ENCODE data around the gene ZNF219. TPM values are rescaled to one million over a fixed set of nuclear protein-coding genes. Genes with fewer than 3 reads are reported as not detected.

Gene ZNF219
- total RNA-seq, 1 experiment from 2014 or later = 84.5 TPM

GRCh38 chr14:21072031-21072473 is 26.4 kb downstream of the ZNF219 start:
- H3K79me2 ChIP-seq (ENCODE audit: insufficient read depth, low read length) = no peaks in the 10 kb centered on the region
- no peak overlapping the region for H2BK5ac ChIP-seq (ENCODE audit: insufficient read length, low read length)
- H3K4me1 ChIP-seq (ENCODE audit: insufficient read depth, low read length) = peaks cover 4% of the 10 kb centered on the region; the same call in 1 of the 2 replicates
- peaks cover 31% of the 10 kb centered on the region for H3K23me2 ChIP-seq (ENCODE audit: insufficient read length, low read depth, low read length, poor library complexity, severe bottlenecking)
- no peak overlapping the region for H3K9ac ChIP-seq (ENCODE audit: extremely low read depth, insufficient read length, low read length)
- H3K23ac ChIP-seq (ENCODE audit: insufficient read length, low read depth, low read length) = no peak overlapping the region
- H2BK120ac ChIP-seq (ENCODE audit: low read depth, low read length, poor library complexity, severe bottlenecking) = no peak overlapping the region
- H3T11ph ChIP-seq (ENCODE audit: low read length) = no peak overlapping the region
- no peak overlapping the region for H2BK12ac ChIP-seq (ENCODE audit: insufficient read length, low read depth, low read length)
- no peaks in the 10 kb centered on the region for H3K27me3 ChIP-seq (ENCODE audit: insufficient read depth, low read length)
- WGBS (ENCODE audit: extremely low coverage, insufficient read length, low lambda C conversion rate) = no CpG with 5 or more reads among the region's 4 CpGs
- H2AK5ac ChIP-seq (ENCODE audit: insufficient read length, low read length) = no peak overlapping the region
- H4K20me1 ChIP-seq (ENCODE audit: control insufficient read depth, insufficient read depth, insufficient read length) = no peaks in the 10 kb centered on the region
- H3K4me3 Mint-ChIP-seq = peak overlapping the region; percentile 88 to 96
- no peak overlapping the region for H3K14ac ChIP-seq (ENCODE audit: insufficient read depth, low read length)
- peak overlapping the region; percentile 87 to 95 (median 90); a peak in 6 of 7 replicates for H3K27ac Mint-ChIP-seq
- no peak overlapping the region for H2BK15ac ChIP-seq (ENCODE audit: low read depth, low read length)
- no peak overlapping the region for H3K27ac ChIP-seq (ENCODE audit: insufficient read length, low read depth, low read length)
- no peak overlapping the region for H4K8ac ChIP-seq (replicated peaks; ENCODE audit: insufficient read length, low read depth, low read length)
- H4K91ac ChIP-seq (ENCODE audit: insufficient read length, low read depth, low read length) = no peak overlapping the region
- H3K79me1 ChIP-seq (ENCODE audit: insufficient read depth, low read depth, low read length, poor library complexity, severe bottlenecking) = no peaks in the 10 kb centered on the region
- DNase-seq = no peak
- H3K4me2 ChIP-seq (ENCODE audit: insufficient read depth, insufficient read length, low read length) = peak overlapping the region; percentile 76
- H3K4me1 Mint-ChIP-seq = peaks cover 26 to 27% of the 10 kb centered on the region in 2 experiments
- H3K27me3 Mint-ChIP-seq (ENCODE audit: low read depth) = peaks cover 15% of the 10 kb centered on the region
- H3K56ac ChIP-seq (ENCODE audit: insufficient read length, low read depth, low read length) = no peak overlapping the region
- H4K5ac ChIP-seq (ENCODE audit: insufficient read length, low read depth, low read length) = no peak overlapping the region
- H3K36me3 Mint-ChIP-seq (ENCODE audit: insufficient read depth in 1 of 3, low read depth in 3 of 3) = peaks cover 33 to 48% (median 43%) of the 10 kb centered on the region in 3 experiments
- no peak overlapping the region for H2AFZ ChIP-seq (ENCODE audit: low read length)
- no peak for TF ChIP-seq CTCF (conservative IDR thresholded peaks at IDR 0.05)
- H3K18ac ChIP-seq (ENCODE audit: insufficient read length, low read depth, low read length) = no peak overlapping the region
- no peaks in the 10 kb centered on the region for H3K9me3 Mint-ChIP-seq
- no peak overlapping the region for H2BK20ac ChIP-seq (ENCODE audit: low read depth, low read length, poor library complexity, severe bottlenecking)
- H3K4ac ChIP-seq (ENCODE audit: low read depth, low read length) = no peak overlapping the region
- H3K9me3 ChIP-seq (ENCODE audit: control insufficient read depth, low read depth, low read length) = no peaks in the 10 kb centered on the region

Data from H9 (cell line).